Left ventricle myocardium inferior (tissue), 1 donor: Measurements from ENCODE around the gene TAOK2. TPM values are rescaled to one million over a fixed set of nuclear protein-coding genes. Genes with fewer than 3 reads are reported as not detected.

Experiments used
- DNase-seq: peaks from one replicate; pipeline ENCODE4 v3.0.0-alpha.2; 2020
- H3K27ac ChIP-seq: fragments of 200-600 bp; replicated peaks from 2 replicates; pipeline ENCODE4 v1.8.0; 2021
- H3K27me3 ChIP-seq: fragments of 200-600 bp; 2 replicates; pipeline ENCODE4 v1.8.0; 2021; ENCODE audit warnings: low read depth
- H3K36me3 ChIP-seq: fragments of 200-600 bp; 2 replicates; pipeline ENCODE4 v1.8.0; 2021
- H3K4me1 ChIP-seq: fragments of 200-600 bp; 2 replicates; pipeline ENCODE4 v1.8.0; 2021
- H3K4me3 ChIP-seq: fragments of 200-600 bp; 2 replicates; pipeline ENCODE4 v1.8.0; 2021; ENCODE audit warnings: mild to moderate bottlenecking, moderate library complexity
- H3K9me3 ChIP-seq: fragments of 200-600 bp; replicated peaks from 2 replicates; pipeline ENCODE4 v1.8.0; 2021
- intact Hi-C: fragments of 100-400 bp; cut with micrococcal nuclease; formaldehyde crosslinking; loops from one replicate; pipeline ENCODE4 v1.11.0; 2022
- long read RNA-seq: library from polyadenylated mRNA; unstranded; transcript quantifications from one replicate; pipeline ENCODE4 v2.0.0, GENCODE V29; 2021
- total RNA-seq: library from RNA; stranded (reverse); fragmentation: NEBNext Ultra II Directional; extraction: Animal tissue kit (Norgen Biotek cat#: 25700); gene quantifications from one replicate; pipeline ENCODE4 v1.2.1, GENCODE V29; 2021
- TF ChIP-seq, protein P1 (sequence below): fragments of 200-600 bp; IDR thresholded peaks from 2 replicates; pipeline ENCODE4 v1.8.0; 2021; ENCODE audit warnings: antibody characterized with exemption, mild to moderate bottlenecking, borderline replicate concordance
- donor health status: DM: no; HTN: yes; CAD: no; lungs with severe emphysema.

Gene TAOK2
- total RNA-seq = 34.3 TPM
- long read RNA-seq, full-length matches to known transcripts = 5 of 58 reads
- long read RNA-seq, partial matches to known transcripts = 44 of 58 reads
- long read RNA-seq, other reads (novel, unspliced or antisense) = 9 of 58 reads

DNA sequence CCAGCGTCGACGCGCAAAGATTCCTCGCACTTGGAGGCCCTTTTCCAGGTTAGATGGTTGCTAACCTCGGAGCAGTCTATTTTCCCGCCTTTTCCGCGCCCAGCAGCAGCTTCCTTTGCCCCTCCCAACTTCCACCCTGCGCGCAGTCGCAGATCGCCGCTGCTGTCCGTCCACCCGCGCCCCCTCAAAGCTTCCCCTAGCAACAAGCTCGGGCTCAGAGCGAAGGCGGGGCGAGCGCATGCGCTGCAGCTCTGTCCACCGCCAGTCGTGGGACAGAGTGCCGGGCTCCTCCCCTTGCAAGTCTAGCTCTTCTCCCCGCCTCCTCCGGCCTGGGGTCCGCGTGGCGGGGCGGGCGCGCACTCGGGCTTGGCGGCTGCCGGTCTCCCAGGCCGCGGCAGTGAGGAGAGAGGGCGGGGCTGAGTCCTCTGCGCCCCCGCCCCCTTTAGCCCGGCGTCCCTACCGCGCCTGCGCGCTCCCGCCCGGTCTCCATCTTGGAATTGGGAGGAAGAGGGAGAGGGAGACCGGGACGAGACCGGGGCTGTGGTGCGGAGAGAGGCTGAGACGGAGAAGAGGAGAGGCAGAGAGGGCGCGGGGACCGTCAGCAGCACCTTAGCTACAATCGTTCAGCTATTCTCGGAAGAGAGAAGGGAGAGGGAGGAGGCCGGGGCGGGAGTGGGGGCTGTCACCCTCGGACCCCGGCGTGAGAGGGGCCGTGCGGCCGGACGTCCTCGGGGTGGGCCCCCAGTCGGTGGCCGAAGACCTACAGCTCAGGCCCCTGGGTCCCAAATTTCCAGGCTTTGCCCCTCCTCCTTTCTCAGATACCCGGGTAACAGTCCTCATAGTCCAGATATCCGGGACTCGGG, at the start of gene TAOK2:
Gene TAOK2 (plus strand): TSS at position 485 of the 863 bp plus-strand sequence. CDS start 3,905 bp downstream, outside the sequence.
- peaks cover 26% of the 10 kb centered on the region for H3K36me3 ChIP-seq
- TF ChIP-seq, protein P1, sequence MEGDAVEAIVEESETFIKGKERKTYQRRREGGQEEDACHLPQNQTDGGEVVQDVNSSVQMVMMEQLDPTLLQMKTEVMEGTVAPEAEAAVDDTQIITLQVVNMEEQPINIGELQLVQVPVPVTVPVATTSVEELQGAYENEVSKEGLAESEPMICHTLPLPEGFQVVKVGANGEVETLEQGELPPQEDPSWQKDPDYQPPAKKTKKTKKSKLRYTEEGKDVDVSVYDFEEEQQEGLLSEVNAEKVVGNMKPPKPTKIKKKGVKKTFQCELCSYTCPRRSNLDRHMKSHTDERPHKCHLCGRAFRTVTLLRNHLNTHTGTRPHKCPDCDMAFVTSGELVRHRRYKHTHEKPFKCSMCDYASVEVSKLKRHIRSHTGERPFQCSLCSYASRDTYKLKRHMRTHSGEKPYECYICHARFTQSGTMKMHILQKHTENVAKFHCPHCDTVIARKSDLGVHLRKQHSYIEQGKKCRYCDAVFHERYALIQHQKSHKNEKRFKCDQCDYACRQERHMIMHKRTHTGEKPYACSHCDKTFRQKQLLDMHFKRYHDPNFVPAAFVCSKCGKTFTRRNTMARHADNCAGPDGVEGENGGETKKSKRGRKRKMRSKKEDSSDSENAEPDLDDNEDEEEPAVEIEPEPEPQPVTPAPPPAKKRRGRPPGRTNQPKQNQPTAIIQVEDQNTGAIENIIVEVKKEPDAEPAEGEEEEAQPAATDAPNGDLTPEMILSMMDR = no peak
- no peaks in the 10 kb centered on the region for H3K27me3 ChIP-seq
- peak; percentile 99 for DNase-seq
- H3K27ac ChIP-seq = peak within 1 kb of the TSS; percentile 96
- peak within 1 kb of the TSS; percentile 97 for H3K4me3 ChIP-seq
- H3K4me1 ChIP-seq = peaks cover 54% of the 10 kb centered on the region
- intact Hi-C loops = no loop called here
- H3K9me3 ChIP-seq = no peaks in the 10 kb centered on the region

DNA sequence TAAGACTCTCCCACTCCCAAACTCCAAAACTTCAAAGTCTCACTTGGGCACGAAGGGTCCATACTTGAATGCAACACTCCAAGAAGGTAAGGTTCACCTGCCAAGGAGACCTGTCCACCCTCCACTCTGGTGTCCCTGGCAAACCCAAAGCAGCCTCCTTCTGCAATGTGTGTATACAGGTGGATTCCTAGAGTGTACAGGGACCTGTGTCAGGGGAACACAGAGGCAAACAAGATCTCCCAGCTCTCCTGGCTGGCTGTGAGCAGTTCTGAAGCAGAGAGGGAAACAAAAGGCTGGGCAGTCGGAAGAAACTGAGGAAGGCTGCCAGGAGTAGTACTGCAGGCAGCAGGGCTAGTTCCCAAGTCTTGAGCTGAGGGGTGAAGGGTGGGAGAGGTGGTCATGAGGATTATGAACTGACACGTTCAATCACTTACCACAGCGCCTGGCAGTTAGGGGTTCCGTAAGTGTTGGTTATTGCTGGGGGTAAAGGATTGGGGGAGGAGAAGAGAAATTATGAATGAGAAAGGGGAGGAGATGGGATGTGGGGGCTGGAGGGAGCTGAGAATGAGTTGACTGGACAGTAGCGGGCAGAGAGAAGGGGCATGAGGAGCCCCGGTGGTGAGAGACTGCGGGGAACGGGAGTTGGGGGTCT, 48.4 kb upstream of the TAOK2 start:
- TF ChIP-seq, protein P1 = no peak
- Histone ChIP-seq H3K36me3 (peaks cover 23% of the 10 kb centered on the region), H3K9me3 (no peaks in the 10 kb centered on the region), H3K4me1 (peaks cover 35% of the 10 kb centered on the region), H3K27me3 (no peaks in the 10 kb centered on the region), H3K27ac (peak overlapping the region; percentile 91), H3K4me3 (peak overlapping the region; percentile 100)
- no peak for DNase-seq
- intact Hi-C loops = no loop called here

DNA sequence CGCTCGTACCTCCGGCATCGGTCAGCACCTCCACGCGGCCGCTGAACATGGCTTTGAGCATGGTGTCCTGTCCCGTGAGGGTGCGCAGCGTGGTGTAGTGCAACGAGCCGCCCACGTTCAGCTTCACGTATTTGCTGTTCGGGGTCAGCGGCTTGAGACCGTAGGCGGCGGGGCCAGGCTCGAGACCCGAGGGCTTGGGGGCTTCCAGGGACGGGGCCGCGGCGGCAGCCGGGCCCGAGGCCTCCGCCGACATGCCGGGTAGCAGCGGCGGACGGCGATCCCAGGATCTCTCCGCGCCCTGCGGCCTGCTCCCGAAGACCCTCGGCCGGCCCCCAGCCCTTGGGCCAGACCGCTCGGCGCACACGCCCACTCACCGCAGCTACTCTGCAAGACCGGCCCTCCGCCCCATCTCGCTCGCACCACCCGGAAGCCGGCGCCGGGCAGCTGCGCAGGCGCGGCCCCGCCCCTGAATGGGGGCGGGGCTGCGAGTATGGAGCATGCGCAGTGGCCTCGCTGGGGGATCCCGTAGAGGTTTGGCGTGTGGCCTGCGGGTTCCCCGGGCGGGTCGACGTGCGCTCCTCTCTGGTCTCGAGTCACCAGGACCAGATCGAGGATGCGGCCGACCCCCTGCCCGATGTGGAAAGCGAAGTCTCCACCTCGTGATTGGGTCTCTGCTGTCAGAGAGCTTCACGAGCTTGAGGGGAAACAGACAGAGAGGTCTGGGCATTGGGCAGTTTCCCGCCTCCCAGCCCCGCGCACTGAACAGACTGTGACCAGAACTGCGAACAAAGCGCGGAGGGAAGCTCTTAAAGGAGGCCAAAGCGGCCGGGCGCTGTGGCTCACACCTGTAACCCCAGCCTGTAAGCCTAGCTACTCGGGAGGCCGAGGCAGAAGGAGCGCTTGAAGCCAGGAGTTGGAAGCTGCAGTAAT, 47.6 kb upstream of the TAOK2 start, which contains the start of gene KCTD13:
Gene KCTD13 (minus strand): TSS at position 446 of the 930 bp plus-strand sequence. CDS start 193 bp downstream, at position 253.
- Histone ChIP-seq H3K4me1 (peaks cover 35% of the 10 kb centered on the region), H3K4me3 (peak within 1 kb of the TSS; percentile 100), H3K9me3 (no peaks in the 10 kb centered on the region), H3K36me3 (peaks cover 16% of the 10 kb centered on the region), H3K27me3 (no peaks in the 10 kb centered on the region), H3K27ac (peak within 1 kb of the TSS; percentile 91)
- DNase-seq = peak; percentile 84
- TF ChIP-seq, protein P1 = no peak
- intact Hi-C loops = no loop called here

DNA sequence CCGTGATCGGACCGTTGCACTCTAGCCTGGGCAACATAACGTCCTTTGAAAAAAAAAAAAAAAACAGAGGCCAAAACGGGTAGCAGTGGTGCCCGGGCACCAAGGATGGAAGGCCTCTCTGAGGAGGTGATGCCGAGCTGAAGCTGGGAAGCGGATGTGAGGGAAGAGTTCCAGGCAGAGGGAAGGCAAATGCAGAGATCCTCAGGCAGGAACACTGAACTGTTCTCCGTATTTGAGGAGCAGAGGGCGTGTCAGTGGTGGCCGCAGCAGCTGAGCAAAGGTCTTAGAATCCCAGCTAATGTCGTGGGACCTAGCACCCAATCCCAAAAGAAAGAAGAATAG, 47.0 kb upstream of the TAOK2 start:
- TF ChIP-seq, protein P1 = no peak
- Histone ChIP-seq H3K4me1 (peaks cover 35% of the 10 kb centered on the region), H3K4me3 (peak overlapping the region; percentile 100), H3K9me3 (no peaks in the 10 kb centered on the region), H3K36me3 (peaks cover 16% of the 10 kb centered on the region), H3K27ac (peak overlapping the region; percentile 91), H3K27me3 (no peaks in the 10 kb centered on the region)
- DNase-seq = no peak
- intact Hi-C loops = no loop called here
